GM20000 (cell line): ENCODE results near the gene COL5A1.
"Not testable (repeated sequence)": the region's sequence is repeated elsewhere in the genome, so short reads cannot be mapped to it uniquely, and the experiment has no call there.

Source experiments
- DNase-seq: peaks from one replicate; pipeline ENCODE4 v3.0.0; 2012; ENCODE audit warnings: low spot score
- CTCF ChIP-seq: IDR thresholded peaks from 2 replicates; pipeline ENCODE4 v1.5.1; 2012; ENCODE audit warnings: mild to moderate bottlenecking, control low read depth; ENCODE audit errors: extremely low read depth, missing control alignments

COL5A1 gene

GRCh38 chr9:134853893-134854292, 212.3 kb downstream of the COL5A1 start:
- no peak for TF ChIP-seq CTCF
- DNase-seq: no peak

GRCh38 chr9:134854541-134854981, 213.0 kb downstream of the COL5A1 start:
- no peak for TF ChIP-seq CTCF
- DNase-seq: no peak

GRCh38 chr9:134855231-134855899, 213.8 kb downstream of the COL5A1 start:
- DNase-seq: no peak
- TF ChIP-seq CTCF: no peak

GRCh38 chr9:134855900-134856377, 214.3 kb downstream of the COL5A1 start:
- no peak for TF ChIP-seq CTCF
- DNase-seq: no peak

GRCh38 chr9:134857451-134857850, 215.8 kb downstream of the COL5A1 start:
- DNase-seq: not testable (repeated sequence)

- DNase-seq: peak; percentile 83
- no peak for TF ChIP-seq CTCF
Measured at GRCh38 chr9:134858051-134858841, 216.6 kb downstream of the COL5A1 start.

- no peak for TF ChIP-seq CTCF
- DNase-seq: no peak
Measured at GRCh38 chr9:134860510-134860909, 218.9 kb downstream of the COL5A1 start.
